ENCODE results near the gene TGFBR3. TPM values are rescaled to one million over a fixed set of nuclear protein-coding genes. Genes with fewer than 3 reads are reported as not detected.
"Not testable (repeated sequence)": the region's sequence is repeated elsewhere in the genome, so short reads cannot be mapped to it uniquely, and the experiment has no call there.

The TGFBR3 gene
- total RNA-seq, 2 experiments from 2014 or later: 4.5 to 4.9 TPM

DNA sequence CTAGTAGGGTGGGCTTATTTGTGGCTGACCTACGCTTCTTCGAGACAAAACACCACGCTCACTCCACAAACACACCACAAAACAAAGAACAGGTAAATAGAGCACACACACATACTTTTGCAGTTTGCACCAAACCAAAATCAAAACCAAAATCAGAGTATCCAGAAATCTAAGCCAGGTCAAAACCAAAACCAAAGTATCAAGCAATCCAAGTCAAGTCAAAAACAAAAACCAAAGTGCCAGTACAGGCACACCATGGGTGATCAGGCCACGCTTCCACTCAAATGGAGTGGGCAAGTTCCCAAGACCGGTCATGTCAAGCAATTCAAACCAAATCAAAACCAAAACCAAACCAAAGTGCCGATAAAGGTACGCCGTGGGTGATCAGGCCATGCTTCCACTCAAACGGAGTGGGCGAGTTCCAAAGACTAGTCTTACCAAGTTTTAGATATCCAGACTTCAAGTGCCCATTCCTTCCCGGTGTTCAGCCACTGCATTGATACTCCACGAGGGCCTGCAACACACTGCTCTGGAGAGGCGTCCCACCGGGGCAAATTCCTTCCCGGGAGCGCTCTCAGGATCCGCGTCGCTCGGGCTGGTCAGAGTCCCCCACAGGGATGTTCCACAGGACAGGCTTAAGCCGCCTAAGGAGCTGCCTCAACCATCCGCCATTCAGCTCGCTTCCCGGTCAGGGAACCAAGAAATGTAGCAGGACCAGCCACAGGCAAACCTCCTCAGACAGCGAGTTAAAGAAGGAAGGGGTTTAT lies 216.2 kb downstream of the TGFBR3 start:
- no peak for DNase-seq
- Mint-ChIP-seq H3K27me3 (no peaks in the 10 kb centered on the region), H3K4me1 (ENCODE audit: low read depth) (peaks cover 35% of the 10 kb centered on the region), H3K36me3 (no peaks in the 10 kb centered on the region), H3K27ac (no peak overlapping the region), H3K4me3 (no peak overlapping the region), H3K9me3 (no peaks in the 10 kb centered on the region)
- CTCF ChIA-PET: no interaction called here
- POLR2A ChIA-PET: no interaction called here
- intact Hi-C loops (cut with micrococcal nuclease): no loop called here

DNA sequence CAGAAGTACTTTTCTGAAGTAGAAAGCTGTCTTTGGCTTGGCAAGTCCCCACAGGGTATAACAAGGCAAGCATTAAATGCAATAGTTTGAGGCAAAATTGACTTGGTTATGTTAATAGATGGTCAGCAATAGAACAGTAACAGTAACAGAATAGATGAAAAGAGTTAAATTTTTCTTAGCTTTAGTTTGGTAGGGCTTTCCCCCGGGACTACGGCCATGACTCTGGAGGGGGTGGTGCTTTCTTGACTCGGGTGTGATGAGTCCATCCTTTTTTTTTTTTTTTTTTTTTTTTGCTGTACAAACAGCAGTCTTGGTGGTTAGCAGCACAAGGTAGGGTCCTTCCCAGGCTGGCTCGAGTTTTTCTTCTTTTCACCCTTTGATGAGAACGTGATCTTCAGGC lies 219.3 kb downstream of the TGFBR3 start:
- CTCF ChIA-PET; H3K27me3 Mint-ChIP-seq; H3K4me1 Mint-ChIP-seq (ENCODE audit: low read depth); H3K4me3 Mint-ChIP-seq; DNase-seq; POLR2A ChIA-PET; H3K9me3 Mint-ChIP-seq; intact Hi-C loops (cut with micrococcal nuclease); H3K36me3 Mint-ChIP-seq; H3K27ac Mint-ChIP-seq: not testable (repeated sequence)

DNA sequence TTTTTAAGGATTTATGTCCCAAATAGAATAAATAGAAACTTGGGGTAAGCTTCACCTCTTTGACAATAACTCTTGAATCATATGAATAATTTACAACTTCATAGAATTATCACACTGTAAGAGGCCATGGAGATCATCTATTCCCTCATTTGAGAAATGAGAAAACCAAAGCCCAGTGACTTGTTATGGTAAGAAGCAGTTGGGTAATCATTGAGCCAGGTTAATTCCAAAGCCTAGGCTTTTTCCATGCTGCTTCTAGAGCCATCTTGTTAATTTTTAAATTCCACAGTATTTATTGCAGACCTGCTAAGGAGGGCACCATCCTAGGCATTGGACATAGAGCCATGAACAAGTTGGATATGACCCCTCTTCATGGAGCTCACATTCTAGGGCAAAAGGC lies 224.8 kb downstream of the TGFBR3 start:
- no peak for DNase-seq
- H3K4me1 Mint-ChIP-seq (ENCODE audit: low read depth): no peaks in the 10 kb centered on the region
- H3K4me3 Mint-ChIP-seq: no peak overlapping the region
- no peak overlapping the region for H3K27ac Mint-ChIP-seq
- no peaks in the 10 kb centered on the region for H3K27me3 Mint-ChIP-seq
- ChIA-PET CTCF (interaction anchor here (0.9 kb wide), 1 partner anchor 147 kb away, joined by 3 read pairs; no protein-coding TSS in a partner anchor), POLR2A (no interaction called here)
- H3K36me3 Mint-ChIP-seq: no peaks in the 10 kb centered on the region
- H3K9me3 Mint-ChIP-seq: peaks cover 19% of the 10 kb centered on the region
- intact Hi-C loops (cut with micrococcal nuclease): no loop called here

DNA sequence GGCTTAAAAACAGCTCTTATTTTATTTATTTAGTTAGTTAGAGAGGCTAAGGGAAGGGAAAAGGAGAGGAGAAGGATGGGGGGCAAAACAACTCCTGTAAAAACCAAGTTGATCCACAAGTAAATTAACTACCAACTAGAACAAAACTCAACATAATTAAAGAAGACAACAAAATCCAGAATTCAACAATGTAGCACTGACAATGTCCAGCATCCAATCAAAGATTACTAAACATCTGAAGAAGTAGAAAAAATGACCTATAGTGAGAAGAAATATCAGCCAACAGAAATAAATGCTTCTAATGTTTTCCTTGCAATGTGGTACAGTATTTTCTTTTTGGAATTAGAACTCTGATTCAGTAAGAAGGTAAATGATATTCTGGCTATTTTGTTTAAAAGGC lies 225.2 kb downstream of the TGFBR3 start:
- POLR2A ChIA-PET: no interaction called here
- H3K4me1 Mint-ChIP-seq (ENCODE audit: low read depth): no peaks in the 10 kb centered on the region
- DNase-seq: no peak

DNA sequence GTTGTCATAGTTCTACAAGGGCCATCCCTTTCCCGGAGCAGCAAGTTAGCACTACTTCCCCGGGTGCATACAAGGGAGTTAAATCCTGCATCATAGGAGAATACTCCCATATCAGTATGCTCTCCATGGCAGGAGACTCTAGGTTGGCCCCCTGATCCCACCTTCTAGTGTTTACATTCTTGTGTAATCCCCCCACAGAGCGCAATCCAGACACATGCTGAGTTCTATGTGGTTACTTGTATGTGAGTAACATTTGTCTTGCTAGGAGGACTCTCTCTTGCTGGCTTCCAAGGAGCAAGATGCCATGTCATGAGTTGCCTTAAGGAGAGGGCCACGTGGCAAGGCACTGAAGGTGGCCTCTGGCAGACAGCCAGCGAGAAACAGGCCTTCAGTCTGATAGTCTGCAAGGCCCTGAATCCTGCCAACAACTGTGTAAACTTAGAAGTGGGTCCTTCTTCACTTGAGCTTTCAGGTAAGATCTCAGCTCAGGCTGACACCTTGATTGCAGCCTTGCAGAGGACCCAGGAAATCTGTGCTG lies 230.0 kb downstream of the TGFBR3 start:
- Mint-ChIP-seq H3K4me3 (no peak overlapping the region), H3K4me1 (ENCODE audit: low read depth) (peaks cover under 1% of the 10 kb centered on the region), H3K9me3 (peaks cover 15% of the 10 kb centered on the region), H3K36me3 (no peaks in the 10 kb centered on the region), H3K27ac (no peak overlapping the region), H3K27me3 (no peaks in the 10 kb centered on the region)
- CTCF ChIA-PET: no interaction called here
- no peak for DNase-seq
- POLR2A ChIA-PET: no interaction called here
- intact Hi-C loops (cut with micrococcal nuclease): no loop called here

More for the DNA sequence above, 225.2 kb downstream of the TGFBR3 start:
- no peaks in the 10 kb centered on the region for H3K27me3 Mint-ChIP-seq
- no peak overlapping the region for H3K27ac Mint-ChIP-seq
- intact Hi-C loops (cut with micrococcal nuclease): no loop called here
- CTCF ChIA-PET: interaction anchor here (0.9 kb wide), 1 partner anchor 147 kb away, joined by 3 read pairs; no protein-coding TSS in a partner anchor
- no peaks in the 10 kb centered on the region for H3K36me3 Mint-ChIP-seq
- no peak overlapping the region for H3K4me3 Mint-ChIP-seq
- peaks cover 19% of the 10 kb centered on the region for H3K9me3 Mint-ChIP-seq

DNA sequence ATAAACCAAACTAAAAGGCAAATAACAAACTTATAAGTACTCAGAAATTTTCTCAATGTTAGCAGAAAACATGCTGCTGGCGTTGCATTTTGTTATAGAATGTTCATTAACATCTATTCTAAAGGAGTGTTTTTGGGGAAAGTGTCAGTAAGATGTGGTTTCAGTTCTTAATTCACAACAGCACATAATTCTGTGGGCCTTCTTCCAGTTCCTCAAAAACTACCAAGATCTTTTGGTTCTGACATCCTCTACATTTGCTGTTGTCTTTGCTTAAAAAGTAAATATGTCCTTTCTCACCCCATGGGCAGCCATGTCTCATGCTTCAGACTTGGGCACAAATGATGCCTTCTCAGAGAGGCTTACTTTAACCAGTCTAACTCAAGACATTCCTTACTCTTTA lies 232.8 kb downstream of the TGFBR3 start:
- CTCF ChIA-PET: no interaction called here
- H3K27ac Mint-ChIP-seq: no peak overlapping the region
- H3K9me3 Mint-ChIP-seq: no peaks in the 10 kb centered on the region
- H3K4me1 Mint-ChIP-seq (ENCODE audit: low read depth): peaks cover 3% of the 10 kb centered on the region
- POLR2A ChIA-PET: no interaction called here
- H3K36me3 Mint-ChIP-seq: no peaks in the 10 kb centered on the region
- H3K4me3 Mint-ChIP-seq: no peak overlapping the region
- no peaks in the 10 kb centered on the region for H3K27me3 Mint-ChIP-seq
- DNase-seq: no peak
- intact Hi-C loops (cut with micrococcal nuclease): no loop called here

DNA sequence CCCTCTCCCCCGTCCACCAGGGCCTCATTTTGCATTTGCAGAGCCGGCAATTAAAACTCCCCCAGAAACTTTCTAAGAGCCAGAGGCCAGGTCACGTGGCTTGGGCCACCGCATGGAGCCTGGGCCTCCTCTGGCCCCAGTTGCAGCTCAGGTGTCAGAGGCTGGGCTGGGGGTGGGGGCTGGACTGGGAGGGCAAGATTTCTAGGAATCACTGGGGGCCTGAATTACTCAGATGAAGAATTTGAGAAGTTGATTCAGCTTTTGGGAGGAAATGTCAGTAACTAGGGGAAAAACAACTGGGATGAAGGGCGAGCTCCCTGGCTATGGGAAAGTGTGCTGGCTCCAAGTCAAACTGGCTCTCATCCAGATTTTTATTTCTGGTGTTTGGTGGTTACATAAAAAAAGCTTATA lies 234.3 kb downstream of the TGFBR3 start:
- ChIA-PET CTCF (no interaction called here), POLR2A (interaction anchor here (0.9 kb wide), 1 partner anchor 151 kb away, joined by 3 read pairs; the partner anchor contains the start of gene CDC7)
- no peaks in the 10 kb centered on the region for H3K27me3 Mint-ChIP-seq
- no peak for DNase-seq
- intact Hi-C loops (cut with micrococcal nuclease): no loop called here
- H3K9me3 Mint-ChIP-seq: no peaks in the 10 kb centered on the region
- no peak overlapping the region for H3K4me3 Mint-ChIP-seq
- no peaks in the 10 kb centered on the region for H3K36me3 Mint-ChIP-seq
- H3K27ac Mint-ChIP-seq: no peak overlapping the region
- H3K4me1 Mint-ChIP-seq (ENCODE audit: low read depth): peaks cover 18% of the 10 kb centered on the region

DNA sequence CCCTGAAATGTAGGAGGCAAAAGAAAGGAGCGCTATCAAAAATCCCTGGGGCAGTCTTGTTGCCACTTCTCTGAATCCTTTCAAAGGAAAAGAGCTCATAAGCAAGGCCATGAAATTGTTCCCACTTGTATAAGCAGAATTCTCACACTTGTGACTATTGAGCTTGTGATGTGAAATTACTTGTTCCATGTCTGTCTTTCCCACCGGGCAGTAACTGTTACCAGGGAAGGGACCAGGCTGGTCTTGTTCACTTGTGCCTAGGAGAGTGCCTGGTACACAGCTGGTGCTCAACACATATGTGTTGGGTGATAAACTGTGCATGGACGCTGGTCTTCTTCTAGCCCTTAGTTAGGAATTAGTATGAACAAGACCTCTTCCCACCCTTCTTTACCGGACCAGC lies 234.7 kb downstream of the TGFBR3 start:
- Mint-ChIP-seq H3K36me3 (no peaks in the 10 kb centered on the region), H3K4me3 (no peak overlapping the region), H3K4me1 (ENCODE audit: low read depth) (peaks cover 19% of the 10 kb centered on the region), H3K27ac (no peak overlapping the region), H3K27me3 (no peaks in the 10 kb centered on the region), H3K9me3 (no peaks in the 10 kb centered on the region)
- CTCF ChIA-PET: no interaction called here
- intact Hi-C loops (cut with micrococcal nuclease): no loop called here
- POLR2A ChIA-PET: interaction anchor here (0.9 kb wide), 1 partner anchor 151 kb away, joined by 3 read pairs; the partner anchor contains the start of gene CDC7
- no peak for DNase-seq

DNA sequence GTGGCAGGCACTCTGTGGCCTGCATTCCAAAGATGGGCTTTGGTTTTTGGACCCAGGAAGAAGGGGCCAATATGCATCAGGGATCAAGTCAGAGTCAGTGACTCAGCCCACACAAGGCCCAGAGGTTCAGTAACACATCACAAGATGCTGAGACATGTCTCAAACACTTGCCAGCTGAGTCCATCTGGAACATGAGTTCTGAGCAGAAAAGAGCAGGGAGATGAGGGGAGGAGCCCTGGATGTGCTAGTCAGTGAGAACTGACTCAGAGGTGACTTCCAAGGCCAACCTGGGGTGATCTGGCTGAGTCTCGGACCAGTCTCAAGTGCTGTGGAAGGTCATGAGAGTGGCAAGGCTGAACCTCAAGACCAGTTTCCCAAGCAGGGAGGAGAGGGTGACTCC lies 235.2 kb downstream of the TGFBR3 start:
- Mint-ChIP-seq H3K27ac (no peak overlapping the region), H3K4me1 (ENCODE audit: low read depth) (peaks cover 19% of the 10 kb centered on the region), H3K4me3 (no peak overlapping the region), H3K27me3 (no peaks in the 10 kb centered on the region), H3K9me3 (no peaks in the 10 kb centered on the region), H3K36me3 (no peaks in the 10 kb centered on the region)
- POLR2A ChIA-PET: interaction anchor here (0.9 kb wide), 1 partner anchor 150 kb away, joined by 3 read pairs; the partner anchor contains the start of gene CDC7
- CTCF ChIA-PET: no interaction called here
- intact Hi-C loops (cut with micrococcal nuclease): no loop called here
- peak; percentile 14 for DNase-seq

DNA sequence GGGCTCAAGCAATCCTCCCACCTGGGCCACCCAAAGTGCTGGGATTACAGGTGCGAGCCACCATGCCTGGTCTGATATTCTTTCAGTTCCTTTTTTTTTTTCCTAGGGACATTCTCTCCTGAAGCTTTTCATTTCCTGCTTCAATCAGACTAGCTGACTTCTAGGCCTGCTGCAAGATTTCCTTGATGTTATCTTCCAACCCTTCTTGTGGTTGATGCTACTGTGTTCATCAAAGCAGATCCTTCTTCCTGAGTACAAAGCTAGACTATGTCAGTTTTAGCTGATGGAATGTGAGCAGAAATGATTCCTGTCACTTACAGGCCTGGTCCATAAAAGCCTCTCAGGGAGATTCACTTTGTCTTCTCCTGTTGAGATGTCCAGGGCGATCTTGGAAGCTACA lies 238.9 kb downstream of the TGFBR3 start:
- no peak overlapping the region for H3K27ac Mint-ChIP-seq
- no peaks in the 10 kb centered on the region for H3K9me3 Mint-ChIP-seq
- DNase-seq: no peak
- no peak overlapping the region for H3K4me3 Mint-ChIP-seq
- CTCF ChIA-PET: interaction anchor here (1.3 kb wide), 1 partner anchor 146 kb away, joined by 3 read pairs; the partner anchor contains the start of gene CDC7
- H3K36me3 Mint-ChIP-seq: no peaks in the 10 kb centered on the region
- intact Hi-C loops (cut with micrococcal nuclease): no loop called here
- peaks cover 19% of the 10 kb centered on the region for H3K4me1 Mint-ChIP-seq (ENCODE audit: low read depth)
- peaks cover 2% of the 10 kb centered on the region for H3K27me3 Mint-ChIP-seq
- POLR2A ChIA-PET: no interaction called here

DNA sequence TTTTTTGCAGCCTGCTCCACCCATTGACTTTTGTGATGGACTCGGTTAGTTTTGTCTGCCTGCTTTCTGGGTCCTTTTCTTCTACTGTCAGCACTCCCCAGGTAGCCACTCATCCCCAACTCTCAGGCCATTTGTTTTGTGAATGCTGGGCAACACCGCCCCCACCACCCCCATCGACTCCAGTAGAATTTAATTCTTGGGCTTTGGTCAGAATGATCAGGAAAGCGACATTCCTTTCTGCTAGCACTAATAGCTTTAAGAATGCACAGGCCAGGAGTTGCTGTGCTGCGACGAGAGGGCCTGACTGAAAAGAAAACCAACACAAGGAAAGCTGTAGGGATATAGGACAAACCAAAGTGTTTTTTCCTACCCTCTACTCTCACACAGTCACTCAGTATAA lies 240.9 kb downstream of the TGFBR3 start:
- peaks cover 3% of the 10 kb centered on the region for H3K36me3 Mint-ChIP-seq
- no peak for DNase-seq
- intact Hi-C loops (cut with micrococcal nuclease): no loop called here
- CTCF ChIA-PET: no interaction called here
- H3K4me1 Mint-ChIP-seq (ENCODE audit: low read depth): peaks cover 15% of the 10 kb centered on the region
- no peak overlapping the region for H3K27ac Mint-ChIP-seq
- H3K4me3 Mint-ChIP-seq: no peak overlapping the region
- H3K9me3 Mint-ChIP-seq: peaks cover 8% of the 10 kb centered on the region
- POLR2A ChIA-PET: no interaction called here
- H3K27me3 Mint-ChIP-seq: peaks cover 2% of the 10 kb centered on the region

DNA sequence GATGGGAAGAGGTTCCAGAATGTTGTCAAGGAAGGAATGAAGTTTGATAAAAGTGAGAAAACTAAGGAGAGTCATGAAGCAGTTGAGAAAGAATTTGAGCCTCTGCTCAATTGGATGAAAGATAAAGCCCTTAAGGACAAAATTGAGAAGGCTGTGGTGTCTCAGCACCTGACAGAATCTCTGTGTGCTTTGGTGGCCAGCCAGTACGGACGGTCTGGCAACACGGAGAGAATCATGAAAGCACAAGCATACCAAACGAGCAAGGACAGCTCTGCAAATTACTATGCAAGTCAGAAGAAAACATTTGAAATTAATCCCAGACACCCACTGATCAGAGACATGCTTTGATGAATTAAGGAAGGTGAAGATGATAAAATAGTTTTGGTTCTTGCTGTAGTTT lies 242.5 kb downstream of the TGFBR3 start:
- Mint-ChIP-seq H3K4me1 (ENCODE audit: low read depth) (peaks cover 15% of the 10 kb centered on the region), H3K27me3 (peaks cover 2% of the 10 kb centered on the region), H3K4me3 (no peak overlapping the region), H3K36me3 (peaks cover 3% of the 10 kb centered on the region), H3K27ac (no peak overlapping the region), H3K9me3 (peaks cover 13% of the 10 kb centered on the region)
- DNase-seq: no peak
- intact Hi-C loops (cut with micrococcal nuclease): no loop called here
- CTCF ChIA-PET: interaction anchor here (0.6 kb wide), 1 partner anchor 52 kb away, joined by 3 read pairs; no protein-coding TSS in a partner anchor
- POLR2A ChIA-PET: no interaction called here

All from activated CD4-positive, alpha-beta memory T cell treated with anti-CD3 and anti-CD28 coated beads for 36 hours (primary cell).